HepG2 (cell line): ENCODE results near the gene INPP4B. TPM values are rescaled to one million over a fixed set of nuclear protein-coding genes. Genes with fewer than 3 reads are reported as not detected.

Source experiments
- ATAC-seq: fragments of 200-7000 bp; cut with Tn5 transposase; 3 replicates; pipeline ENCODE4 v1.9.1; 2020; ENCODE audit warnings: mild to moderate bottlenecking, moderate library complexity
- BruUV-seq: library from RNA; stranded (reverse); fragments of 400-500 nt; replicated peaks from 2 replicates; lab custom pipeline; 2021; lab: Mats Ljungman, UMichigan
- CTCF ChIA-PET: fragments of 300-600 bp; formaldehyde crosslinking; extraction: SDS; loops from one replicate; lab custom pipeline; 2021; ENCODE audit warnings: low total read pairs, inconsistent platforms, low intra/inter-chr PET ratio; lab: Yijun Ruan, JAX
- POLR2A ChIA-PET: fragments of 350-600 bp; sonication (Branson Sonifier 250); formaldehyde crosslinking; loops from one replicate; lab custom pipeline; 2020; ENCODE audit warnings: antibody characterized with exemption, inconsistent platforms; lab: Yijun Ruan, JAX
- DNase-seq: peaks from one replicate; pipeline ENCODE4 v3.0.0-alpha.2; 2015; ENCODE audit warnings: low spot score
- FAIRE-seq: peaks from 3 replicates; lab custom pipeline; 2011; peaks lifted over from hg19 to GRCh38; lab: Jason Lieb, UNC
- H2AFZ ChIP-seq: one replicate; pipeline ENCODE4 v1.6.1; 2011; ENCODE audit warnings: low read length, inconsistent platforms
- H3K27ac ChIP-seq: fragments of 300-600 bp; 3 replicates; pipeline ENCODE4 v1.8.0; 2011; ENCODE audit warnings: mixed run types, mild to moderate bottlenecking, mixed read lengths, low read length, inconsistent platforms; ENCODE audit not compliant: insufficient read depth; ENCODE audit errors: extremely low read length
- H3K27me3 ChIP-seq, 2 experiments: fragments of 200-600 bp in 1 of 2; 2 replicates in 1 of 2; 3 replicates in 1 of 2; pipeline versions ENCODE4 v1.6.0 to v1.8.0; 2011; ENCODE audit warnings: low read length in 2 of 2, mild to moderate bottlenecking in 2 of 2, moderate library complexity in 2 of 2, inconsistent platforms in 1 of 2; ENCODE audit not compliant: insufficient read depth in 2 of 2, control insufficient read depth in 1 of 2
- H3K36me3 ChIP-seq, 2 experiments: fragments of 200-600 bp in 1 of 2; replicated peaks in 1 of 2; 2 replicates in 1 of 2; 3 replicates in 1 of 2; pipeline versions ENCODE4 v1.5.1 to v1.8.0; 2011; ENCODE audit warnings: low read length in 2 of 2, inconsistent platforms in 1 of 2; ENCODE audit not compliant: insufficient read depth in 2 of 2, control insufficient read depth in 1 of 2
- H3K4me1 ChIP-seq: 2 replicates; pipeline ENCODE4 v1.5.1; 2012; ENCODE audit warnings: low read length, inconsistent platforms; ENCODE audit not compliant: insufficient read depth
- H3K4me2 ChIP-seq: 2 replicates; pipeline ENCODE4 v1.6.0; 2011; ENCODE audit warnings: low read depth, low read length, inconsistent platforms
- H3K4me3 ChIP-seq, 3 experiments: fragments of 200-600 bp in 1 of 3; sonication (generic), shearing (Covaris generic) in 1 of 3; replicated peaks in 1 of 3; 2 replicates each; pipeline ENCODE4 v1.5.1; 2011 to 2016; ENCODE audit warnings: low read length in 3 of 3, inconsistent platforms in 2 of 3, low read depth in 2 of 3, mild to moderate bottlenecking in 2 of 3, control low read depth in 1 of 3, mixed read lengths in 1 of 3; ENCODE audit not compliant: insufficient read depth in 1 of 3
- H3K79me2 ChIP-seq: one replicate; pipeline ENCODE4 v1.6.1; 2011; ENCODE audit warnings: low read length, inconsistent platforms; ENCODE audit not compliant: insufficient read depth
- H3K9ac ChIP-seq: 2 replicates; pipeline ENCODE4 v1.6.0; 2011; ENCODE audit warnings: mild to moderate bottlenecking, low read depth, low read length, inconsistent platforms; ENCODE audit not compliant: insufficient read depth
- H3K9me3 ChIP-seq: 2 replicates; pipeline ENCODE4 v1.5.1; 2012; ENCODE audit warnings: mild to moderate bottlenecking, low read length
- H4K20me1 ChIP-seq: 2 replicates; pipeline ENCODE4 v1.6.0; 2011; ENCODE audit warnings: inconsistent platforms, mild to moderate bottlenecking, low read length, moderate library complexity; ENCODE audit not compliant: insufficient read depth
- AGO2 ChIP-seq: fragments of 200-400 bp; formaldehyde crosslinking; optimal IDR thresholded peaks from 2 replicates; pipeline ENCODE3; 2017; ENCODE audit warnings: mild to moderate bottlenecking, low read depth, low read length, moderate library complexity
- CCAR2 ChIP-seq: fragments of 200-400 bp; formaldehyde crosslinking; optimal IDR thresholded peaks from 2 replicates; pipeline ENCODE3; 2018; ENCODE audit warnings: low read depth, mild to moderate bottlenecking, low read length, moderate library complexity
- CHCHD3 ChIP-seq: sonication (generic); formaldehyde crosslinking; IDR thresholded peaks from 2 replicates; pipeline ENCODE4 v1.8.0; 2022; ENCODE audit warnings: mild to moderate bottlenecking, missing genetic modification reagents, moderate library complexity
- FIP1L1 ChIP-seq: fragments of 200-400 bp; formaldehyde crosslinking; IDR thresholded peaks from 2 replicates; pipeline ENCODE4 v1.6.1; 2018; ENCODE audit warnings: low read depth, mild to moderate bottlenecking, low read length, moderate library complexity, borderline replicate concordance; ENCODE audit not compliant: insufficient read depth
- FOSL2 ChIP-seq: sonication (generic); formaldehyde crosslinking; IDR thresholded peaks from 2 replicates; pipeline ENCODE4 v1.4.0; 2020; ENCODE audit warnings: missing genetic modification reagents
- GATAD1 ChIP-seq: IDR thresholded peaks from 2 replicates; pipeline ENCODE4 v1.6.1; 2016; ENCODE audit warnings: missing genetic modification reagents, missing compliant biosample characterization
- PRMT3 ChIP-seq: sonication (generic); formaldehyde crosslinking; IDR thresholded peaks from 2 replicates; pipeline ENCODE4 v1.8.1; 2022; ENCODE audit warnings: low read depth, mild to moderate bottlenecking, moderate library complexity, missing genetic modification reagents, borderline replicate concordance
- SP5 ChIP-seq: IDR thresholded peaks from 2 replicates; pipeline ENCODE4 v1.6.1; 2016; ENCODE audit warnings: low read depth, borderline replicate concordance
- TAF1 ChIP-seq: sonication (generic); formaldehyde crosslinking; IDR thresholded peaks from 2 replicates; pipeline ENCODE4 v1.4.0; 2020; ENCODE audit warnings: missing genetic modification reagents
- ZFAT ChIP-seq: sonication (generic); formaldehyde crosslinking; conservative IDR thresholded peaks from 2 replicates; pipeline ENCODE4 v1.8.1; 2023; ENCODE audit warnings: missing genetic modification reagents, inconsistent platforms
- ZFP36L1 ChIP-seq: sonication (generic); formaldehyde crosslinking; IDR thresholded peaks from 2 replicates; pipeline ENCODE4 v1.8.0; 2022; ENCODE audit warnings: mild to moderate bottlenecking, missing genetic modification reagents, moderate library complexity
- ZNF124 ChIP-seq: sonication (generic); formaldehyde crosslinking; IDR thresholded peaks from 2 replicates; pipeline ENCODE4 v1.4.0; 2020; ENCODE audit warnings: missing genetic modification reagents
- ZNF160 ChIP-seq: sonication (generic); formaldehyde crosslinking; IDR thresholded peaks from 2 replicates; pipeline ENCODE4 v1.8.0; 2022; ENCODE audit warnings: mild to moderate bottlenecking, inconsistent platforms, missing genetic modification reagents
- ZNF232 ChIP-seq: sonication (generic); formaldehyde crosslinking; IDR thresholded peaks from 2 replicates; pipeline ENCODE4 v1.4.0; 2020; ENCODE audit warnings: missing genetic modification reagents, borderline replicate concordance
- ZNF556 ChIP-seq: sonication (generic); formaldehyde crosslinking; IDR thresholded peaks from 2 replicates; pipeline ENCODE4 v1.4.0; 2020; ENCODE audit warnings: mild to moderate bottlenecking, missing genetic modification reagents, borderline replicate concordance
- ZNF749 ChIP-seq: sonication (generic); formaldehyde crosslinking; IDR thresholded peaks from 2 replicates; pipeline ENCODE4 v1.8.0; 2022; ENCODE audit warnings: mild to moderate bottlenecking, missing genetic modification reagents, moderate library complexity, borderline replicate concordance
- in situ Hi-C: cut with HindIII; loops from 2 replicates; pipeline ENCODE4 v1.10.0; 2017; ENCODE audit warnings: low pct_unique_long_range_greater_than_20kb; ENCODE audit not compliant: extremely low pct_ligation_motif_present
- intact Hi-C: fragments of 100-400 bp; cut with micrococcal nuclease; formaldehyde crosslinking; loops from one replicate; pipeline ENCODE4 v1.10.0; 2022; ENCODE audit not compliant: unreplicated experiment
- polyA plus RNA-seq, 8 experiments: library from polyadenylated mRNA; depleted of rRNA in 3 of 8; stranded (reverse) in 7 of 8; unstranded in 1 of 8; fragments of >200 nt; fragmentation: Illumina TruSeq in 4 of 8; extraction: Trizol in 4 of 8; gene quantifications; 2 replicates each; pipeline versions ENCODE4 v1.2.1 to v1.2.3, GENCODE V29; 2011 to 2016; ENCODE audit warnings: low read depth in 4 of 8, missing spikeins in 1 of 8, mixed read lengths in 1 of 8; ENCODE audit not compliant: insufficient read depth in 1 of 8
- total RNA-seq, 5 experiments: library from RNA; depleted of rRNA; stranded (reverse); fragments of >200 nt; fragmentation: Illumina TruSeq; extraction: Trizol; gene quantifications; 2 replicates each; pipeline ENCODE4 v1.2.3, GENCODE V29; 2016; ENCODE audit warnings: low read depth in 1 of 5
- TF ChIP-seq, protein P1 (sequence below): sonication (generic); formaldehyde crosslinking; IDR thresholded peaks from 2 replicates; pipeline ENCODE4 v1.4.0; 2020; ENCODE audit warnings: missing genetic modification reagents, mild to moderate bottlenecking, borderline replicate concordance
- TF ChIP-seq, protein P2 (sequence below): sonication (generic); formaldehyde crosslinking; conservative IDR thresholded peaks from 2 replicates; pipeline ENCODE4 v1.4.0; 2020; ENCODE audit warnings: missing genetic modification reagents

INPP4B gene
- total and polyA plus RNA-seq, 2 of the 13 experiments (the other 11 are each of a cell fraction or from before 2014, with no cell fraction given), result not detected

DNA sequence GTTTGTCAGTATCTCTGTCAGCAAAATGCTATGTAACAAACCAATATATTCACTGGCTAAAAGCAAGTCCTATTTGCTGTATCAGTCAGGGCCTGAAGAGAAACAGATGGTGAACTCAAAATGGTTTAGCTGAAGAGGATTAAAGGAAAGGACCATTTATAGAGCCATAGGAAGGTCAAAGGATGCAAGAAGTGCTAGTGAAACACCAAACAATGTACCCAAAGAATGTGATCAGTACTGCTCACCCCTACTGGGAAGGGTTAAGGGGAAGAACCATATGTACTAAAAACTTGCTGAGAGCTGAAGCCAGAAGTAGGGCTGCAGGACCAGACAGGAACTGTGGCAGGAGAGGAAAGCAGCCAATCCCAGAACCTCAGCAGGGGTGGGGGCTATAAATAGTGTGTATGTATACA, 479.3 kb downstream of the INPP4B start:
- Histone ChIP-seq H3K27ac (no peak overlapping the region), H3K4me2 (no peak overlapping the region), H3K4me3 (no peak overlapping the region), H3K27me3 (no peaks in the 10 kb centered on the region), H4K20me1 (no peaks in the 10 kb centered on the region), H3K79me2 (no peaks in the 10 kb centered on the region), H3K9ac (no peak overlapping the region), H3K9me3 (no peaks in the 10 kb centered on the region), H3K36me3 (no peaks in the 10 kb centered on the region), H3K4me1 (no peaks in the 10 kb centered on the region), H2AFZ (no peak overlapping the region)
- ATAC-seq (no peak), FAIRE-seq (no peak), DNase-seq (no peak)
- intact Hi-C loops (no loop called here), in situ Hi-C loops (no loop called here)
- TF ChIP-seq ZFP36L1 (CRISPR knock-in tag) (no peak), ZNF232 (CRISPR knock-in tag) (no peak), ZNF749 (CRISPR knock-in tag) (no peak), GATAD1 (CRISPR knock-in tag) (no peak), CCAR2 (no peak), FOSL2 (CRISPR knock-in tag) (no peak), ZNF124 (CRISPR knock-in tag) (no peak), FIP1L1 (no peak), CHCHD3 (CRISPR knock-in tag) (no peak), PRMT3 (no peak), AGO2 (no peak), SP5 (CRISPR knock-in tag) (no peak), ZNF556 (CRISPR knock-in tag) (no peak), ZNF160 (CRISPR knock-in tag) (no peak), TAF1 (CRISPR knock-in tag) (no peak), ZFAT (CRISPR knock-in tag) (no peak)
- TF ChIP-seq, protein P1, sequence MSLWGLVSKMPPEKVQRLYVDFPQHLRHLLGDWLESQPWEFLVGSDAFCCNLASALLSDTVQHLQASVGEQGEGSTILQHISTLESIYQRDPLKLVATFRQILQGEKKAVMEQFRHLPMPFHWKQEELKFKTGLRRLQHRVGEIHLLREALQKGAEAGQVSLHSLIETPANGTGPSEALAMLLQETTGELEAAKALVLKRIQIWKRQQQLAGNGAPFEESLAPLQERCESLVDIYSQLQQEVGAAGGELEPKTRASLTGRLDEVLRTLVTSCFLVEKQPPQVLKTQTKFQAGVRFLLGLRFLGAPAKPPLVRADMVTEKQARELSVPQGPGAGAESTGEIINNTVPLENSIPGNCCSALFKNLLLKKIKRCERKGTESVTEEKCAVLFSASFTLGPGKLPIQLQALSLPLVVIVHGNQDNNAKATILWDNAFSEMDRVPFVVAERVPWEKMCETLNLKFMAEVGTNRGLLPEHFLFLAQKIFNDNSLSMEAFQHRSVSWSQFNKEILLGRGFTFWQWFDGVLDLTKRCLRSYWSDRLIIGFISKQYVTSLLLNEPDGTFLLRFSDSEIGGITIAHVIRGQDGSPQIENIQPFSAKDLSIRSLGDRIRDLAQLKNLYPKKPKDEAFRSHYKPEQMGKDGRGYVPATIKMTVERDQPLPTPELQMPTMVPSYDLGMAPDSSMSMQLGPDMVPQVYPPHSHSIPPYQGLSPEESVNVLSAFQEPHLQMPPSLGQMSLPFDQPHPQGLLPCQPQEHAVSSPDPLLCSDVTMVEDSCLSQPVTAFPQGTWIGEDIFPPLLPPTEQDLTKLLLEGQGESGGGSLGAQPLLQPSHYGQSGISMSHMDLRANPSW (CRISPR knock-in tag), result no peak
- TF ChIP-seq, protein P2, sequence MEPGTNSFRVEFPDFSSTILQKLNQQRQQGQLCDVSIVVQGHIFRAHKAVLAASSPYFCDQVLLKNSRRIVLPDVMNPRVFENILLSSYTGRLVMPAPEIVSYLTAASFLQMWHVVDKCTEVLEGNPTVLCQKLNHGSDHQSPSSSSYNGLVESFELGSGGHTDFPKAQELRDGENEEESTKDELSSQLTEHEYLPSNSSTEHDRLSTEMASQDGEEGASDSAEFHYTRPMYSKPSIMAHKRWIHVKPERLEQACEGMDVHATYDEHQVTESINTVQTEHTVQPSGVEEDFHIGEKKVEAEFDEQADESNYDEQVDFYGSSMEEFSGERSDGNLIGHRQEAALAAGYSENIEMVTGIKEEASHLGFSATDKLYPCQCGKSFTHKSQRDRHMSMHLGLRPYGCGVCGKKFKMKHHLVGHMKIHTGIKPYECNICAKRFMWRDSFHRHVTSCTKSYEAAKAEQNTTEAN (CRISPR knock-in tag), result no peak
- POLR2A ChIA-PET, result no interaction called here
- CTCF ChIA-PET, result no interaction called here
- BruUV-seq, result no TSS peak
